ENCODE measurements around the gene ZNF655. TPM values are rescaled to one million over a fixed set of nuclear protein-coding genes. Genes with fewer than 3 reads are reported as not detected.
"Not testable (repeated sequence)": the region's sequence is repeated elsewhere in the genome, so short reads cannot be mapped to it uniquely, and the experiment has no call there.

ZNF655 gene
- polyA plus RNA-seq, 1 experiment = 47.2 TPM

GRCh38 chr7:99561737-99562051 lies 3.3 kb downstream of the ZNF655 start:
- Histone ChIP-seq H3K4me3 (ENCODE audit: low read depth, low read length) (no peak overlapping the region), H3K36me3 (ENCODE audit: control insufficient read depth, insufficient read depth, low read length) (peaks cover 22% of the 10 kb centered on the region), H3K27me3 (ENCODE audit: control insufficient read depth, insufficient read depth, low read length) (no peaks in the 10 kb centered on the region)
- DNase-seq (ENCODE audit: low read depth) = no peak
- no peak for TF ChIP-seq CTCF (IDR thresholded peaks at IDR 0.05; ENCODE audit: insufficient read depth, low read depth, low read length)
- ChIA-PET POLR2A (no interaction called here), CTCF (interaction anchor here (0.6 kb wide), 1 partner anchor 414 kb away, joined by 3 read pairs; no protein-coding TSS in a partner anchor)

- DNase-seq (ENCODE audit: low read depth) = no peak
- Histone ChIP-seq H3K27me3 (ENCODE audit: control insufficient read depth, insufficient read depth, low read length) (no peaks in the 10 kb centered on the region), H3K36me3 (ENCODE audit: control insufficient read depth, insufficient read depth, low read length) (peaks cover 22% of the 10 kb centered on the region), H3K4me3 (ENCODE audit: low read depth, low read length) (no peak overlapping the region)
- ChIA-PET POLR2A (no interaction called here), CTCF (no interaction called here)
- no peak for TF ChIP-seq CTCF (IDR thresholded peaks at IDR 0.05; ENCODE audit: insufficient read depth, low read depth, low read length)
Measured at GRCh38 chr7:99562114-99562784, 3.8 kb downstream of the ZNF655 start.

- POLR2A ChIA-PET = no interaction called here
- CTCF ChIA-PET = no interaction called here
- peak; percentile 97 for DNase-seq (ENCODE audit: low read depth)
- Histone ChIP-seq H3K36me3 (ENCODE audit: control insufficient read depth, insufficient read depth, low read length) (peaks cover 22% of the 10 kb centered on the region), H3K27me3 (ENCODE audit: control insufficient read depth, insufficient read depth, low read length) (no peaks in the 10 kb centered on the region), H3K4me3 (ENCODE audit: low read depth, low read length) (no peak overlapping the region)
- no peak for TF ChIP-seq CTCF (IDR thresholded peaks at IDR 0.05; ENCODE audit: insufficient read depth, low read depth, low read length)
Measured at GRCh38 chr7:99562832-99563231, 4.4 kb downstream of the ZNF655 start.

- Histone ChIP-seq H3K36me3 (ENCODE audit: control insufficient read depth, insufficient read depth, low read length) (peaks cover 24% of the 10 kb centered on the region), H3K27me3 (ENCODE audit: control insufficient read depth, insufficient read depth, low read length) (no peaks in the 10 kb centered on the region), H3K4me3 (ENCODE audit: low read depth, low read length) (no peak overlapping the region)
- ChIA-PET POLR2A (interaction anchor here (0.6 kb wide), 1 partner anchor 21 kb away, joined by 3 read pairs; no protein-coding TSS in a partner anchor), CTCF (no interaction called here)
- no peak for TF ChIP-seq CTCF (IDR thresholded peaks at IDR 0.05; ENCODE audit: insufficient read depth, low read depth, low read length)
- no peak for DNase-seq (ENCODE audit: low read depth)
Measured at GRCh38 chr7:99563650-99564049, 5.2 kb downstream of the ZNF655 start.

GRCh38 chr7:99568770-99569169 lies 10.3 kb downstream of the ZNF655 start:
- H3K36me3 ChIP-seq (ENCODE audit: control insufficient read depth, insufficient read depth, low read length) = peaks cover 13% of the 10 kb centered on the region
- DNase-seq (ENCODE audit: low read depth); H3K27me3 ChIP-seq (ENCODE audit: control insufficient read depth, insufficient read depth, low read length); H3K4me3 ChIP-seq (ENCODE audit: low read depth, low read length); POLR2A ChIA-PET: not testable (repeated sequence)
- CTCF ChIA-PET = interaction anchor here (1.2 kb wide), 1 partner anchor 9 kb away, joined by 4 read pairs; no protein-coding TSS in a partner anchor

- TF ChIP-seq CTCF (IDR thresholded peaks at IDR 0.05; ENCODE audit: insufficient read depth, low read depth, low read length) = no peak
- POLR2A ChIA-PET = no interaction called here
- CTCF ChIA-PET = interaction anchor here (1.1 kb wide), 1 partner anchor 9 kb away, joined by 3 read pairs; no protein-coding TSS in a partner anchor
Measured at GRCh38 chr7:99571768-99572167, 13.3 kb downstream of the ZNF655 start.

More at GRCh38 chr7:99571768-99572167, 13.3 kb downstream of the ZNF655 start:
- Histone ChIP-seq H3K27me3 (ENCODE audit: control insufficient read depth, insufficient read depth, low read length) (no peaks in the 10 kb centered on the region), H3K4me3 (ENCODE audit: low read depth, low read length) (no peak overlapping the region), H3K36me3 (ENCODE audit: control insufficient read depth, insufficient read depth, low read length) (peaks cover 8% of the 10 kb centered on the region)
- DNase-seq (ENCODE audit: low read depth) = no peak

Data from BJ (cell line).